HepG2 (cell line): ENCODE results near the gene ERCC2. TPM values are rescaled to one million over a fixed set of nuclear protein-coding genes. Genes with fewer than 3 reads are reported as not detected.

Experiments used
- GABPA ChIP-seq, 2 experiments: IDR thresholded peaks; 2 replicates each; pipeline ENCODE4 v1.6.1; 2011 to 2016; ENCODE audit warnings: low read depth in 2 of 2, low read length in 1 of 2, missing biosample characterization in 1 of 2, missing genetic modification characterization in 1 of 2
- HMGXB4 ChIP-seq, 2 experiments: sonication (generic) in 1 of 2; formaldehyde crosslinking in 1 of 2; IDR thresholded peaks; 2 replicates each; pipeline versions ENCODE4 v1.4.0 to v1.6.1; 2018 to 2020; ENCODE audit warnings: missing genetic modification reagents in 2 of 2, borderline replicate concordance in 1 of 2, low read depth in 1 of 2, mild to moderate bottlenecking in 1 of 2, missing biosample characterization in 1 of 2
- KDM2A ChIP-seq: sonication (generic); formaldehyde crosslinking; IDR thresholded peaks from 2 replicates; pipeline ENCODE4 v1.4.0; 2020; ENCODE audit warnings: low read depth, missing genetic modification reagents, borderline replicate concordance
- MAZ ChIP-seq, 2 experiments: sonication (generic) in 1 of 2; formaldehyde crosslinking in 1 of 2; IDR thresholded peaks; 2 replicates each; pipeline versions ENCODE4 v1.5.0 to v1.6.1; 2012 to 2020; ENCODE audit warnings: low read depth in 2 of 2, mild to moderate bottlenecking in 2 of 2, borderline replicate concordance in 1 of 2, improper control_type of control experiment in 1 of 2, low read length in 1 of 2, missing genetic modification reagents in 1 of 2, moderate library complexity in 1 of 2
- NR2C2 ChIP-seq: sonication (generic); formaldehyde crosslinking; IDR thresholded peaks from 2 replicates; pipeline ENCODE4 v1.4.0; 2020; ENCODE audit warnings: missing genetic modification reagents, mild to moderate bottlenecking, moderate library complexity, borderline replicate concordance
- PHF8 ChIP-seq: sonication (generic); formaldehyde crosslinking; IDR thresholded peaks from 2 replicates; pipeline ENCODE4 v1.5.0; 2020; ENCODE audit warnings: missing genetic modification reagents
- RAD21 ChIP-seq: fragments of 450-650 bp; formaldehyde crosslinking; IDR thresholded peaks from 2 replicates; pipeline ENCODE4 v1.5.0; 2020; ENCODE audit warnings: mild to moderate bottlenecking
- REL ChIP-seq: sonication (generic); formaldehyde crosslinking; conservative IDR thresholded peaks from 2 replicates; pipeline ENCODE4 v1.8.0; 2022; ENCODE audit warnings: mild to moderate bottlenecking, missing genetic modification reagents, moderate library complexity
- SPEN ChIP-seq: sonication (generic); formaldehyde crosslinking; IDR thresholded peaks from 2 replicates; pipeline ENCODE4 v1.5.1; 2020; ENCODE audit warnings: low read depth, mild to moderate bottlenecking, missing genetic modification reagents
- TBP ChIP-seq: sonication (generic); formaldehyde crosslinking; IDR thresholded peaks from 2 replicates; pipeline ENCODE4 v1.5.0; 2020; ENCODE audit warnings: missing genetic modification reagents
- TCF12 ChIP-seq, 2 experiments: fragments of 450-650 bp in 1 of 2; sonication (generic) in 1 of 2; formaldehyde crosslinking in 1 of 2; IDR thresholded peaks; 2 replicates each; pipeline versions ENCODE4 v1.6.1 to v1.8.0; 2017 to 2022; ENCODE audit warnings: antibody characterized with exemption in 1 of 2, mild to moderate bottlenecking in 1 of 2, missing genetic modification reagents in 1 of 2, moderate library complexity in 1 of 2
- TFDP2 ChIP-seq: sonication (generic); formaldehyde crosslinking; IDR thresholded peaks from 2 replicates; pipeline ENCODE4 v1.4.0; 2020; ENCODE audit warnings: missing genetic modification reagents
- XBP1 ChIP-seq: sonication (generic); formaldehyde crosslinking; IDR thresholded peaks from 2 replicates; pipeline ENCODE4 v1.5.0; 2020; ENCODE audit warnings: missing genetic modification reagents
- ZBTB26 ChIP-seq: IDR thresholded peaks from 2 replicates; pipeline ENCODE4 v1.6.1; 2016; ENCODE audit warnings: missing compliant biosample characterization, missing genetic modification reagents, borderline replicate concordance
- ZFAT ChIP-seq: sonication (generic); formaldehyde crosslinking; conservative IDR thresholded peaks from 2 replicates; pipeline ENCODE4 v1.8.1; 2023; ENCODE audit warnings: missing genetic modification reagents, inconsistent platforms
- ZNF264 ChIP-seq: sonication (generic); formaldehyde crosslinking; IDR thresholded peaks from 2 replicates; pipeline ENCODE4 v1.4.0; 2020; ENCODE audit warnings: missing genetic modification reagents
- ZNF326 ChIP-seq: sonication (generic); formaldehyde crosslinking; IDR thresholded peaks from 2 replicates; pipeline ENCODE4 v1.4.0; 2020; ENCODE audit warnings: missing genetic modification reagents, borderline replicate concordance
- ZNF740 ChIP-seq: sonication (generic); formaldehyde crosslinking; IDR thresholded peaks from 2 replicates; pipeline ENCODE4 v1.4.0; 2020; ENCODE audit warnings: missing genetic modification reagents
- ZNF883 ChIP-seq: sonication (generic); formaldehyde crosslinking; IDR thresholded peaks from 2 replicates; pipeline ENCODE4 v1.5.1; 2020; ENCODE audit warnings: mild to moderate bottlenecking, missing genetic modification reagents; ENCODE audit errors: not compliant biosample characterization
- ZSCAN21 ChIP-seq: sonication (generic); formaldehyde crosslinking; IDR thresholded peaks from 2 replicates; pipeline ENCODE4 v1.8.0; 2022; ENCODE audit warnings: mild to moderate bottlenecking, missing genetic modification reagents, moderate library complexity, borderline replicate concordance
- polyA plus RNA-seq, 8 experiments: library from polyadenylated mRNA; depleted of rRNA in 3 of 8; stranded (reverse) in 7 of 8; unstranded in 1 of 8; fragments of >200 nt; fragmentation: Illumina TruSeq in 4 of 8; extraction: Trizol in 4 of 8; gene quantifications; 2 replicates each; pipeline versions ENCODE4 v1.2.1 to v1.2.3, GENCODE V29; 2011 to 2016; ENCODE audit warnings: low read depth in 4 of 8, missing spikeins in 1 of 8, mixed read lengths in 1 of 8; ENCODE audit not compliant: insufficient read depth in 1 of 8
- total RNA-seq, 5 experiments: library from RNA; depleted of rRNA; stranded (reverse); fragments of >200 nt; fragmentation: Illumina TruSeq; extraction: Trizol; gene quantifications; 2 replicates each; pipeline ENCODE4 v1.2.3, GENCODE V29; 2016; ENCODE audit warnings: low read depth in 1 of 5

Gene ERCC2
- total and polyA plus RNA-seq, 2 of the 13 experiments (the other 11 are each of a cell fraction or from before 2014, with no cell fraction given), result 25.4 to 49.2 TPM

GRCh38 chr19:45405435-45406225 is 35.3 kb upstream of the ERCC2 start (continued):
- TF ChIP-seq KDM2A (CRISPR knock-in tag) (no peak; the same call in 1 of the 2 replicates), NR2C2 (CRISPR knock-in tag) (peak; percentile 92), ZBTB26 (no peak), SPEN (no peak), XBP1 (CRISPR knock-in tag) (0 out of 2 replicates have a peak, but pooled peaks have one; percentile 20), ZNF740 (CRISPR knock-in tag) (no peak), ZNF326 (CRISPR knock-in tag) (no peak), HMGXB4 (CRISPR knock-in tag; IDR thresholded peaks at IDR 0.05; ENCODE audit: borderline replicate concordance in 1 of 2, low read depth in 1 of 2) (peak in 1 of 2 experiments; percentile 7; a peak in 1 of 4 replicates), REL (no peak), ZFAT (no peak), TBP (no peak), GABPA (IDR thresholded peaks at IDR 0.05; ENCODE audit: low read depth, low read length) (no peak), GABPA (CRISPR knock-in tag; IDR thresholded peaks at IDR 0.05; ENCODE audit: low read depth) (peak; percentile 71), TFDP2 (CRISPR knock-in tag) (peak; percentile 82; the same call in 1 of the 2 replicates), ZNF883 (CRISPR knock-in tag) (no peak), ZSCAN21 (CRISPR knock-in tag) (0 out of 2 replicates have a peak, but pooled peaks have one; percentile 18), RAD21 (CRISPR knock-in tag) (0 out of 2 replicates have a peak, but pooled peaks have one; percentile 4), PHF8 (CRISPR knock-in tag) (no peak), TCF12 (IDR thresholded peaks at IDR 0.05) (no peak), TCF12 (CRISPR knock-in tag; IDR thresholded peaks at IDR 0.05) (no peak), MAZ (IDR thresholded peaks at IDR 0.05; ENCODE audit: borderline replicate concordance, low read depth, low read length) (peak; percentile 37; the same call in 1 of the 2 replicates), MAZ (CRISPR knock-in tag; IDR thresholded peaks at IDR 0.05; ENCODE audit: low read depth) (no peak; the same call in 1 of the 2 replicates), ZNF264 (CRISPR knock-in tag) (peak; percentile 60; the same call in 1 of the 2 replicates)
